OCI-LY7 (cell line): ENCODE data around the gene RGS7BP. TPM values are rescaled to one million over a fixed set of nuclear protein-coding genes. Genes with fewer than 3 reads are reported as not detected.

Experiments used
- BruUV-seq: library from RNA; stranded (reverse); fragments of 400-500 nt; replicated peaks from 2 replicates; lab custom pipeline; 2021; lab: Mats Ljungman, UMichigan
- CTCF ChIA-PET: fragments of 300-600 bp; sonication (Branson Sonifier 250); formaldehyde crosslinking; loops from one replicate; lab custom pipeline; 2022; ENCODE audit warnings: antibody characterized with exemption; ENCODE audit not compliant: unreplicated experiment; lab: Charles Lee
- POLR2A ChIA-PET: fragments of 300-600 bp; sonication (Branson Sonifier 250); formaldehyde crosslinking; loops from one replicate; lab custom pipeline; 2022; ENCODE audit warnings: antibody characterized with exemption; lab: Charles Lee
- DNase-seq: peaks from one replicate; pipeline ENCODE4 v3.0.0-alpha.2; 2015; ENCODE audit warnings: low spot score
- H2AFZ ChIP-seq: fragments of 200-600 bp; sonication (generic), shearing (Covaris generic); 2 replicates; pipeline ENCODE4 v1.6.1; 2014; ENCODE audit warnings: mild to moderate bottlenecking, antibody characterized with exemption, low read length, moderate library complexity
- H3K27ac ChIP-seq: fragments of 200-600 bp; sonication (generic); 2 replicates; pipeline ENCODE4 v1.5.1; 2014; ENCODE audit warnings: mixed run types, low read depth, mild to moderate bottlenecking, moderate library complexity, low read length, inconsistent platforms; ENCODE audit not compliant: poor library complexity, severe bottlenecking
- H3K36me3 ChIP-seq: fragments of 200-600 bp; sonication (generic); 2 replicates; pipeline ENCODE4 v1.6.1; 2014; ENCODE audit warnings: mild to moderate bottlenecking, antibody characterized with exemption, low read length, moderate library complexity, mixed read lengths; ENCODE audit not compliant: insufficient read depth
- H3K4me1 ChIP-seq: fragments of 200-600 bp; sonication (generic); 2 replicates; pipeline ENCODE4 v1.5.1; 2014; ENCODE audit warnings: mild to moderate bottlenecking, low read length; ENCODE audit not compliant: insufficient read depth, poor library complexity, severe bottlenecking
- H3K4me2 ChIP-seq: fragments of 200-600 bp; sonication (generic); 2 replicates; pipeline ENCODE4 v1.6.1; 2014; ENCODE audit warnings: mild to moderate bottlenecking, low read length
- H3K4me3 ChIP-seq: fragments of 200-600 bp; sonication (generic); 2 replicates; pipeline ENCODE4 v1.5.1; 2014; ENCODE audit warnings: mild to moderate bottlenecking, low read depth, low read length; ENCODE audit not compliant: poor library complexity, severe bottlenecking
- H3K79me2 ChIP-seq: fragments of 200-600 bp; sonication (generic); 2 replicates; pipeline ENCODE4 v1.6.1; 2016; ENCODE audit warnings: low read depth, mild to moderate bottlenecking, low read length, moderate library complexity, mixed read lengths; ENCODE audit not compliant: insufficient read depth
- H3K9me2 ChIP-seq: fragments of 200-600 bp; sonication (generic); 2 replicates; pipeline ENCODE4 v1.6.1; 2016; ENCODE audit warnings: mild to moderate bottlenecking, low read length, mixed read lengths; ENCODE audit not compliant: insufficient read depth
- H3K9me3 ChIP-seq: fragments of 200-600 bp; sonication (generic); 2 replicates; pipeline ENCODE4 v1.6.1; 2014; ENCODE audit warnings: mild to moderate bottlenecking, mixed run types, low read length, mixed read lengths
- H4K20me1 ChIP-seq: fragments of 200-600 bp; sonication (generic); 2 replicates; pipeline ENCODE4 v1.6.1; 2014; ENCODE audit warnings: mild to moderate bottlenecking, antibody characterized with exemption, low read length, moderate library complexity, mixed read lengths; ENCODE audit not compliant: insufficient read depth
- CTCF ChIP-seq: fragments of 200-600 bp; sonication (generic); conservative IDR thresholded peaks from 2 replicates; pipeline ENCODE4 v1.5.1; 2014; ENCODE audit warnings: mild to moderate bottlenecking, antibody characterized with exemption, low read length, moderate library complexity, mixed read lengths
- EZH2phosphoT487 ChIP-seq: fragments of 200-600 bp; sonication (generic); IDR thresholded peaks from 2 replicates; pipeline ENCODE4 v1.6.1; 2018; ENCODE audit warnings: low read depth, borderline replicate concordance, mild to moderate bottlenecking, mixed run types, antibody characterized with exemption, low read length, moderate library complexity, mixed read lengths
- intact Hi-C: fragments of 100-400 bp; cut with micrococcal nuclease; formaldehyde crosslinking; loops from one replicate; pipeline ENCODE4 v1.10.0; 2022; ENCODE audit not compliant: unreplicated experiment
- total RNA-seq, 2 experiments: library from RNA; depleted of rRNA in 1 of 2; stranded (reverse); fragments of >200 nt in 1 of 2; shearing (Covaris generic) in 1 of 2; gene quantifications; 2 replicates each; pipeline ENCODE4 v1.2.3, GENCODE V29; 2014 to 2022

RGS7BP gene
- total RNA-seq, 2 experiments from 2014 or later, result not detected

DNA sequence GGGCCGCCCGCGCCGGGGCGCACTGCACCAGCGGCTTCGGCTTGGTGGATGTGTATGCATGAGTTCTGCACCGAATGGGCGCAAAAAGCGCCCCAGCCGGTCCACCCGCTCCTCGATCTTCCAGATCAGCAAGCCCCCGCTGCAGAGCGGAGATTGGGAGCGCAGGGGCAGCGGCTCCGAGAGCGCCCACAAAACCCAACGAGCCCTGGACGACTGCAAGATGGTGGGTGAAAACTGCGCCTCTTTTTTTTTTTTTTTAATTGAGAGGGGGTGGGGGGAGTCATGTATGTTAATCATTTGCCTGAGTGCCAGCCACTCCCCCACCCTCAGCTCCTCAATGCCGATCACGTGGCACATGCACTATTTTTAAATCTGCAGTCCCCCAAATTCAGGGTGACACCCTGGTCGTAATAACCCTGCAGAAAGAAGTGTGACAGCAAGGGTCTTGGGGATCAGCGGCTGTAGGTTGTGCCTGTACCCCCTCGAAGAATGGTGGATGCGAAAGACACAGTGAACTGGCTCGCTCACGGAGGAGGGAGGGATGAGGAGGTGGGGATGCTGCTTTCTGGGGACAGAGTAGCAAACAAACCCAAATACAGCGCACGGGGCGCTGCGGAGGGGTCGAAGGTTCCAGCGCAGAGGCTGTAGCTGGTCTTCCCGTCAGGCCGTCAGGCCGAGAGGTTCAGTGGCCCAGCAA lies 900 bp downstream of the RGS7BP start:
- BruUV-seq, result no TSS peak
- no peak overlapping the region for H2AFZ ChIP-seq
- H3K36me3 ChIP-seq, result no peaks in the 10 kb centered on the region
- ChIA-PET POLR2A (no interaction called here), CTCF (no interaction called here)
- no peaks in the 10 kb centered on the region for H4K20me1 ChIP-seq
- no peak overlapping the region for H3K4me3 ChIP-seq
- no peaks in the 10 kb centered on the region for H3K79me2 ChIP-seq
- no peaks in the 10 kb centered on the region for H3K9me3 ChIP-seq
- no peak for DNase-seq
- H3K4me1 ChIP-seq, result no peaks in the 10 kb centered on the region
- intact Hi-C loops, result no loop called here
- H3K27ac ChIP-seq, result no peak overlapping the region
- TF ChIP-seq EZH2phosphoT487, result no peak
- TF ChIP-seq CTCF, result no peak
- no peak overlapping the region for H3K4me2 ChIP-seq
- H3K9me2 ChIP-seq, result no peaks in the 10 kb centered on the region

GRCh38 chr5:64507264-64507605 lies 1.4 kb downstream of the RGS7BP start:
- Histone ChIP-seq H3K4me1 (no peaks in the 10 kb centered on the region), H3K9me2 (no peaks in the 10 kb centered on the region), H3K79me2 (no peaks in the 10 kb centered on the region), H3K4me2 (no peak overlapping the region), H3K36me3 (no peaks in the 10 kb centered on the region), H3K9me3 (no peaks in the 10 kb centered on the region), H4K20me1 (no peaks in the 10 kb centered on the region), H3K27ac (no peak overlapping the region), H2AFZ (no peak overlapping the region), H3K4me3 (no peak overlapping the region)
- ChIA-PET CTCF (no interaction called here), POLR2A (interaction anchor here (0.6 kb wide), 1 partner anchor 340 kb away, joined by 5 read pairs; no protein-coding TSS in a partner anchor)
- TF ChIP-seq EZH2phosphoT487, result no peak
- TF ChIP-seq CTCF, result no peak
- intact Hi-C loops, result no loop called here
- BruUV-seq, result no TSS peak
- DNase-seq, result no peak

DNA sequence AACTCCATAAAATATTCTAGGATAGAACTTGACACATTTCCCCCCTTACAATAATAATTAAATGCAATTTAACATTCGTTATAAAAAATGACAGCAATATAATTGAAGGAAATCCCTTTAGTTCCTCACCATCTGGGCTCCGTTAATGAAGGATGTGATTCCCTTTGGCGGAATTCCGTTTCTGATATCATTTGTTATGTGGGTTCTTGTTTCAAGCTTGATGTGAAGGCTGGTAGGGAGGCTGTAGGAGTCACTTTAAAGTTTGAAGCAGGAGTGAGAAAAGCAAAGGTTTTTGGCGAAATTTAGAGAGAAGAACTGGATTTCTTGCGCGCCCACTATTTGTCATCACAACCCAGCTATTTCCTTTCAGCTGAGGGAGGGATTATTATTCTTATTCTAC lies 4.0 kb downstream of the RGS7BP start:
- Histone ChIP-seq H3K79me2 (no peaks in the 10 kb centered on the region), H3K4me2 (no peak overlapping the region), H2AFZ (no peak overlapping the region)

More for the DNA sequence above, 4.0 kb downstream of the RGS7BP start:
- TF ChIP-seq EZH2phosphoT487 (no peak), CTCF (no peak)
- ChIA-PET CTCF (no interaction called here), POLR2A (interaction anchor here (0.6 to 1.3 kb wide), 3 partner anchors 25 to 111 kb away, joined by 3 to 5 read pairs (median 4); no protein-coding TSS in a partner anchor)
- Histone ChIP-seq H3K36me3 (no peaks in the 10 kb centered on the region), H3K9me2 (no peaks in the 10 kb centered on the region), H4K20me1 (no peaks in the 10 kb centered on the region), H3K27ac (no peak overlapping the region), H3K4me1 (no peaks in the 10 kb centered on the region), H3K4me3 (no peak overlapping the region), H3K9me3 (no peaks in the 10 kb centered on the region)
- no TSS peak for BruUV-seq
- intact Hi-C loops, result no loop called here
- no peak for DNase-seq
